Heart left ventricle (tissue), 13 donors: ENCODE data around the gene LOXL4.

Experiments used
- CTCF ChIP-seq, 12 donors: fragments of 200-600 bp; sonication (generic) in 4 of 12; IDR thresholded peaks; one replicate each; pipeline versions ENCODE4 v1.5.0 to v1.8.0; 2018 to 2022; ENCODE audit warnings: antibody characterized with exemption in 12 of 12, mild to moderate bottlenecking in 5 of 12
- POLR2A ChIP-seq, 2 donors: fragments of 450-650 bp; IDR thresholded peaks; one replicate each; pipeline ENCODE4 v1.6.1; 2017; ENCODE audit warnings: antibody characterized with exemption in 2 of 2, mild to moderate bottlenecking in 2 of 2, moderate library complexity in 2 of 2
- donor health status: ischemic (EF 13 %, LVEDD 7.1; RV severe dilation, severe dysfunction).
- donor health status: DM: no; HTN: yes; CAD: no.
- donor health status: DM: no; HTN: no; CAD: no.
- donor health status: ischemic (EF 25% LVEDD 6.9; RV normal size, moderate dysfunction).
- donor health status: ischemic (EF 25% LVEDD 5.7; RV mildly dilated, moderate dysfunction).
- donor health status: ischemic (EF 35%, LVEDD 5.7; RV mildly dilated, moderate dysfunction).
- donor health status: nonischemic (EF 11% LVEDD 7.7; RV severe dilation, severe dysfunction).
- donor health status: DM: yes; HTN: yes; CAD: no.
- donor health status: PGD.
- donor health status: ischemic (EF 29% LVEDD 5.4; RV normal size, mild dysfunction).
- donor health status: nonischemic (EF 23%, LVEDD 6.1; RV moderate dilation, normal function).

- TF ChIP-seq CTCF (IDR thresholded peaks at IDR 0.05) (no peak), POLR2A (IDR thresholded peaks at IDR 0.05) (no peak)
Measured at GRCh38 chr10:98257198-98257597, 10.8 kb downstream of the LOXL4 start.
